AG09309 (cell line): ENCODE measurements around the gene SH3GL1.

ENCODE experiments used
- DNase-seq: peaks from one replicate; pipeline ENCODE4 v3.0.0-alpha.2; 2010; ENCODE audit warnings: low read depth
- H3K4me3 ChIP-seq: 2 replicates; pipeline ENCODE4 v1.5.1; 2011; ENCODE audit warnings: mild to moderate bottlenecking, low read depth, low read length, moderate library complexity; ENCODE audit not compliant: control insufficient read depth
- TF ChIP-seq, protein P1 (sequence below): IDR thresholded peaks from 2 replicates; pipeline ENCODE4 v1.5.1; 2011; ENCODE audit warnings: mild to moderate bottlenecking, low read depth, low read length, inconsistent platforms; ENCODE audit not compliant: insufficient read depth, control insufficient read depth; ENCODE audit errors: missing control alignments

Gene SH3GL1

GRCh38 chr19:4425537-4425936 lies 25.2 kb upstream of the SH3GL1 start:
- TF ChIP-seq, protein P1, sequence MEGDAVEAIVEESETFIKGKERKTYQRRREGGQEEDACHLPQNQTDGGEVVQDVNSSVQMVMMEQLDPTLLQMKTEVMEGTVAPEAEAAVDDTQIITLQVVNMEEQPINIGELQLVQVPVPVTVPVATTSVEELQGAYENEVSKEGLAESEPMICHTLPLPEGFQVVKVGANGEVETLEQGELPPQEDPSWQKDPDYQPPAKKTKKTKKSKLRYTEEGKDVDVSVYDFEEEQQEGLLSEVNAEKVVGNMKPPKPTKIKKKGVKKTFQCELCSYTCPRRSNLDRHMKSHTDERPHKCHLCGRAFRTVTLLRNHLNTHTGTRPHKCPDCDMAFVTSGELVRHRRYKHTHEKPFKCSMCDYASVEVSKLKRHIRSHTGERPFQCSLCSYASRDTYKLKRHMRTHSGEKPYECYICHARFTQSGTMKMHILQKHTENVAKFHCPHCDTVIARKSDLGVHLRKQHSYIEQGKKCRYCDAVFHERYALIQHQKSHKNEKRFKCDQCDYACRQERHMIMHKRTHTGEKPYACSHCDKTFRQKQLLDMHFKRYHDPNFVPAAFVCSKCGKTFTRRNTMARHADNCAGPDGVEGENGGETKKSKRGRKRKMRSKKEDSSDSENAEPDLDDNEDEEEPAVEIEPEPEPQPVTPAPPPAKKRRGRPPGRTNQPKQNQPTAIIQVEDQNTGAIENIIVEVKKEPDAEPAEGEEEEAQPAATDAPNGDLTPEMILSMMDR, result no peak
- peak; percentile 25 for DNase-seq
- no peak overlapping the region for H3K4me3 ChIP-seq

- H3K4me3 ChIP-seq, result no peak overlapping the region
- no peak for DNase-seq
- TF ChIP-seq, protein P1, result no peak
Observed at GRCh38 chr19:4423416-4424126, 23.2 kb upstream of the SH3GL1 start.

DNA sequence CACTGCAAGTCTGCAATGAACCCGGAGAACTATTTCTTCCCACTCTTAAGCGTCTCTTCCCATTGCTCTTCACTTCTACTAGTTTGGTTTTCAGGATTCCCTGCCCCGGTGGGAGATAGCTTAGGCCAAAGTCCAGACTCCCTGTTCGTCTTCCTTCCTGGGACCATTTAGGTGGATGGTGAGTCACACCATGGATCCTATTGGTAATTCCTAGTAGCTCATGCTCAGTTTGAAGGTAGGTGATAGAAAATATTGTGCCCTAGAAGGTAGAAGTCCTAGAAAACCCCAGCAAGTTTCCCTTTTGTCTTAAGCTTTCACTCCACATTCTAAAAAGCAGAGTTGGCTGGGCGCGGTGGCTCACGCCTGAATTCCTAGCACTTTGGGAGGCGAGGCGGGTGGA lies 15.9 kb upstream of the SH3GL1 start:
- no peak for DNase-seq
- H3K4me3 ChIP-seq, result no peak overlapping the region
- TF ChIP-seq, protein P1, result no peak

DNA sequence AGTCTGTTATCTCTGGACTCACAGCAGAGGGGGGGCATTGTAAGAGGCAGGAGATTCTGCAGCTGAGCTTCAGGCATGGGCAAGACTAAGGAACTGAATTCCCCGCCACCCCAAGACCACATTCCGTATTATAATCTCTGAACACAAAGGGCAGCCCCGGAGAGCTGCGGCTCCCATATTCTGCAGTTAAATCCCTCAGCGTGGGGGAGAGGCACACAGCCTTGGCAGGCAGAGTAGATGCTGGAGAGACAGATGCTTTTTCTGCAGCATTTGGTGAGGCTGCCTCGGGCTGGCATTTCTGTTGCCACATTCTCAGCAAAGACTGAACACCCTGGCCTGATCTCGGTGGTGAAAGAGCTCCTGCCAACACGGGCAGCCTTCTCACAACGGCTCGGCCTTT lies 15.0 kb upstream of the SH3GL1 start:
- TF ChIP-seq, protein P1, result no peak
- no peak overlapping the region for H3K4me3 ChIP-seq
- DNase-seq, result no peak

DNA sequence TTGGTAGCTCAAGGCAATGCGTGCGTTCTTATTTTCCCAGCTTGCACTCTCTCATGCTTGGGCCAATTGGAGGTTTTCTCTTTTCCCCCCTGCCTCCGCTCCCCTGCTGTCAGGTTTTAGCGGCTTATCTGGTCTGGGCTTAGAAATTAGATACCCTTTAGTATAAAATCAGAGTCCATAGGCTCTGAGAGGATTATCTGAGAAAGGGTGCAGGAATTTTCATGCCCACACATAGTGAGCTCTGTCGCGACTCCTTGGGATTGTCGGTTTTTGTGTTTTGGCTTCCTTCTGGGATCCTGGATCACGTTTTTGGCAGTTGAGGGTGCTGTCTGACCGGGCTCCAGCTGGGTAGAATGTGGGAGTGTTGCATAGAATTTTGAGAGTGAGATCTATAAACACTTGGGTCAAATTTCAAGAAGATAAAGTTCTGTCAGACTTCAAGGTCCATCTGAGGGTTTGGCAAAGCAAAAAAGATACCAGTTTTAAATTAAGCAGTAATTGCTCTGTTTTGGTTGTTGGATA lies 14.5 kb upstream of the SH3GL1 start:
- TF ChIP-seq, protein P1, result no peak
- no peak for DNase-seq
- no peak overlapping the region for H3K4me3 ChIP-seq

GRCh38 chr19:4414144-4414799 lies 13.9 kb upstream of the SH3GL1 start:
- no peak overlapping the region for H3K4me3 ChIP-seq
- TF ChIP-seq, protein P1, result no peak
- no peak for DNase-seq
